ENCODE data around the gene HMBS. TPM values are rescaled to one million over a fixed set of nuclear protein-coding genes. Genes with fewer than 3 reads are reported as not detected.

HMBS gene
- total RNA-seq, 5 donors from 2014 or later (not counting 1 experiment from before 2014, with no cell fraction given) = 6.7 to 17.8 (median 12.3) TPM

DNA sequence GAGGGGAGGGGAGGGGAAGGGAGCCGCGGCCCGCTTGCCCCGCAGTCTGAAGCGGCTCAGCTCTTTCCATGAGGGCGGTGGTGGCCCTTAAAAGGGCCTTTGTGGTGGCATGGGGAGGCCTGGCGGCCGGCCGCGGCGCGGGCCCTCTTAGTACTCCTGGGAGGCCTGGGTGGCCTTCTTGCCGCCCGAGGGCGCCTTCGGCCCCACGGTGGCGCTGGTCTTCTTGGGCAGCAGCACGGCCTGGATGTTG is 10.1 kb downstream of the HMBS start:
- peaks cover 34% of the 10 kb centered on the region for H3K36me3 Mint-ChIP-seq
- ATAC-seq (replicated peaks in 1 of 4) (peak; percentile 43 to 59 (median 52)), DNase-seq (peak in 3 of 35 experiments; percentile 27 to 75 (median 37))
- H3K27me3 Mint-ChIP-seq = no peaks in the 10 kb centered on the region
- CTCF ChIA-PET = interaction anchor here (0.9 to 1.7 kb wide), 4 partner anchors 10 to 102 kb away, joined by 3 to 7 read pairs (median 5); partner anchors contain the start of genes C2CD2L (in 1 of the 2), HINFP (in 1 of the 2) and HMBS (in 1 of the 2)
- H3K27ac ChIP-seq (ENCODE audit: low read length) = peak overlapping the region; percentile 46
- H3K9me3 ChIP-seq = no peaks in the 10 kb centered on the region
- H3K36me3 ChIP-seq (ENCODE audit: control insufficient read depth in 2 of 2, extremely low read depth in 1 of 2, insufficient read depth in 1 of 2, low read length in 1 of 2) = peaks cover 0 to 28% of the 10 kb centered on the region in 2 donors
- H3K4me1 Mint-ChIP-seq = peaks cover 33% of the 10 kb centered on the region in 3 donors
- H3K4me3 Mint-ChIP-seq = peak overlapping the region; percentile 88 to 98 (median 92)
- peak overlapping the region; percentile 73 to 95 for H3K4me3 ChIP-seq (ENCODE audit: control insufficient read depth in 1 of 2, extremely low read depth in 1 of 2, low read length in 1 of 2)
- H3K4me1 ChIP-seq (ENCODE audit: control insufficient read depth in 1 of 2, extremely low read depth in 1 of 2, insufficient read depth in 2 of 2, low read length in 2 of 2) = peaks cover 7 to 29% of the 10 kb centered on the region in 2 experiments
- H3K9me3 Mint-ChIP-seq = no peaks in the 10 kb centered on the region
- POLR2A ChIA-PET = interaction anchor here (0.5 to 2.0 kb wide), 14 partner anchors 8 to 165 kb away, joined by 3 to 15 read pairs (median 4); partner anchors contain the start of genes C2CD2L (in 2 of the 2), VPS11 (in 2 of the 2), HINFP (in 1 of the 2) and HMBS (in 1 of the 2)
- under 1% methylated on average over 19 of the region's 19 CpGs for WGBS (ENCODE audit: insufficient coverage)
- H3K27ac Mint-ChIP-seq = peak overlapping the region; percentile 90 to 93
- H3K27me3 ChIP-seq (replicated peaks in 1 of 2; ENCODE audit: control insufficient read depth in 2 of 2, extremely low read depth in 1 of 2, insufficient read depth in 2 of 2, low read length in 1 of 2) = no peaks in the 10 kb centered on the region

DNA sequence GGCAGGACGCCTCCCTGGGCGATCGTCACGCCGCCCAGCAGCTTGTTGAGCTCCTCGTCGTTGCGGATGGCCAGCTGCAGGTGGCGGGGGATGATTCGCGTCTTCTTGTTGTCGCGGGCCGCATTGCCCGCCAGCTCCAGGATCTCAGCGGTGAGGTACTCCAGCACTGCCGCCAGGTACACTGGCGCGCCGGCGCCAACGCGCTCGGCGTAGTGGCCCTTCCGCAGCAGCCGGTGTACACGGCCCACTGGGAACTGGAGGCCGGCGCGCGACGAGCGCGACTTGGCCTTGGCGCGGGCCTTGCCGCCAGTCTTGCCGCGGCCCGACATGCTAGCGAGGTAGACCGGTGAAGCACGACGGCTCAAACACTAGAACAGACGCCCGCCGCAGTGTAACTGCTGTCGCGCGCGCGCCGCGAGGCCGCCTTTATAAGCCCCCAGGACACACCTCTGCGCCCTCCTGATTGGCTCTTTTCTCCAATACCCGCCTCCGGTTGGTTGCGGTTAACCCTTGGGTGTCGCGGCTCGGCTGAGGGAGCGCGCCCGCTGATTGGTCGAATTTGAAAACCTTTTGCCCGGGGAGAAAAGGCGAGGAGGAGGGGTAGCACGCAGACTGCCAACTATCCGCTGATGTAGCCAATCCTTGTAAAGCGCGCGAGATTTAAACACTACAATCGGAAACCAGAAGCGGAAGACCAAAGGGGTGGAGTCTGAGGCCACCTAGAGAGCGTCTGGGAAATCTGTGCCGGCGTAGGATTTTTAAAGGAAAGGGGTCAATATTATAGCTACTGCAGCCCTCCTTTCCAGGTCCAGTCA is 10.6 kb downstream of the HMBS start:
- DNase-seq (peak; percentile 97 to 100 (median 99)), ATAC-seq (replicated peaks in 1 of 4) (peak; percentile 85 to 90 (median 88))
- no peaks in the 10 kb centered on the region for H3K9me3 Mint-ChIP-seq
- peak overlapping the region; percentile 90 to 93 for H3K27ac Mint-ChIP-seq
- peaks cover 38 to 39% (median 38%) of the 10 kb centered on the region in 3 donors for H3K4me1 Mint-ChIP-seq
- peaks cover 28% of the 10 kb centered on the region for H3K36me3 Mint-ChIP-seq
- ChIA-PET POLR2A (interaction anchor here (0.6 to 2.0 kb wide), 12 partner anchors 9 to 220 kb away, joined by 3 to 15 read pairs (median 4); partner anchors contain the start of genes C2CD2L (in 2 of the 2), VPS11 (in 2 of the 2), HINFP (in 1 of the 2) and HMBS (in 1 of the 2)), CTCF (interaction anchor here (0.9 to 1.7 kb wide), 4 partner anchors 10 to 101 kb away, joined by 3 to 7 read pairs (median 5); partner anchors contain the start of genes C2CD2L (in 1 of the 2), HINFP (in 1 of the 2) and HMBS (in 1 of the 2))
- peaks cover 0 to 28% of the 10 kb centered on the region in 2 donors for H3K36me3 ChIP-seq (ENCODE audit: control insufficient read depth in 2 of 2, extremely low read depth in 1 of 2, insufficient read depth in 1 of 2, low read length in 1 of 2)
- WGBS (ENCODE audit: insufficient coverage) = under 1% methylated on average over 70 of the region's 79 CpGs
- H3K9me3 ChIP-seq = no peaks in the 10 kb centered on the region
- H3K4me1 ChIP-seq (ENCODE audit: control insufficient read depth in 1 of 2, extremely low read depth in 1 of 2, insufficient read depth in 2 of 2, low read length in 2 of 2) = peaks cover 9 to 32% of the 10 kb centered on the region in 2 experiments
- H3K27me3 Mint-ChIP-seq = no peaks in the 10 kb centered on the region
- H3K4me3 ChIP-seq (ENCODE audit: control insufficient read depth in 1 of 2, extremely low read depth in 1 of 2, low read length in 1 of 2) = peak overlapping the region; percentile 73 to 95
- no peaks in the 10 kb centered on the region for H3K27me3 ChIP-seq (replicated peaks in 1 of 2; ENCODE audit: control insufficient read depth in 2 of 2, extremely low read depth in 1 of 2, insufficient read depth in 2 of 2, low read length in 1 of 2)
- peak overlapping the region; percentile 46 for H3K27ac ChIP-seq (ENCODE audit: low read length)
- H3K4me3 Mint-ChIP-seq = peak overlapping the region; percentile 88 to 98 (median 92)

DNA sequence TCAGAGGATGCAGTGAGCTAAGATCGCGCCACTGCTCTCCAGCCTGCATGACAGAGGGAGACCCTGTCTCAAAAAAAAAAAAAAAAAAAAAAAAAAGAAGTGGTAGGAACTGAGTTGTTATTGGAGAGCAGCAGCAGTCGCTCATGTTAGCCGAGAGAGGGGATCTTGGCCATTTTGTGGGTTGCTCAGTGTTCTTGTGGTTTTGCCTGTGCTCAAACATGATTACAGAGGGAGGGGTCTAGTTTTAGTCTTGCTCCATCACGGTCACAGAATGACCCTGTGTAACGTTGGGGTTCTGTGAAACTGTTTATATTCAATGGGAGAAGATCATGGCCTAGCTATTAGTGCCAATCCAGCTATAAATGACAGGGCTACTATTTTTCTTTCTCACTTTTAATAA is 15.0 kb downstream of the HMBS start:
- 80% methylated on average over 1 of the region's 6 CpGs for WGBS (ENCODE audit: insufficient coverage)
- Mint-ChIP-seq H3K36me3 (peaks cover 23% of the 10 kb centered on the region), H3K9me3 (no peaks in the 10 kb centered on the region), H3K4me3 (peak overlapping the region; percentile 86 to 98 (median 97)), H3K27me3 (no peaks in the 10 kb centered on the region), H3K4me1 (peaks cover 46 to 55% (median 50%) of the 10 kb centered on the region in 3 donors), H3K27ac (no peak overlapping the region)
- ChIA-PET CTCF (interaction anchor here in 1 of 2 donors (0.6 to 1.3 kb wide), 3 partner anchors 7 to 239 kb away, joined by 4 to 5 read pairs (median 5); partner anchors contain the start of gene C2CD2L), POLR2A (interaction anchor here (0.6 to 0.7 kb wide), 2 partner anchors 12 to 555 kb away, joined by 3 to 5 read pairs; no protein-coding TSS in a partner anchor)
- no peaks in the 10 kb centered on the region for H3K27me3 ChIP-seq (replicated peaks in 1 of 2; ENCODE audit: control insufficient read depth in 2 of 2, extremely low read depth in 1 of 2, insufficient read depth in 2 of 2, low read length in 1 of 2)
- no peaks in the 10 kb centered on the region for H3K9me3 ChIP-seq
- ATAC-seq (replicated peaks in 1 of 4) (no peak), DNase-seq (no peak)
- H3K27ac ChIP-seq (ENCODE audit: low read length) = no peak overlapping the region
- H3K4me1 ChIP-seq (ENCODE audit: control insufficient read depth in 1 of 2, extremely low read depth in 1 of 2, insufficient read depth in 2 of 2, low read length in 2 of 2) = peaks cover 14 to 36% of the 10 kb centered on the region in 2 experiments
- peaks cover 0 to 25% of the 10 kb centered on the region in 2 donors for H3K36me3 ChIP-seq (ENCODE audit: control insufficient read depth in 2 of 2, extremely low read depth in 1 of 2, insufficient read depth in 1 of 2, low read length in 1 of 2)
- no peak overlapping the region for H3K4me3 ChIP-seq (ENCODE audit: control insufficient read depth in 1 of 2, extremely low read depth in 1 of 2, low read length in 1 of 2)

DNA sequence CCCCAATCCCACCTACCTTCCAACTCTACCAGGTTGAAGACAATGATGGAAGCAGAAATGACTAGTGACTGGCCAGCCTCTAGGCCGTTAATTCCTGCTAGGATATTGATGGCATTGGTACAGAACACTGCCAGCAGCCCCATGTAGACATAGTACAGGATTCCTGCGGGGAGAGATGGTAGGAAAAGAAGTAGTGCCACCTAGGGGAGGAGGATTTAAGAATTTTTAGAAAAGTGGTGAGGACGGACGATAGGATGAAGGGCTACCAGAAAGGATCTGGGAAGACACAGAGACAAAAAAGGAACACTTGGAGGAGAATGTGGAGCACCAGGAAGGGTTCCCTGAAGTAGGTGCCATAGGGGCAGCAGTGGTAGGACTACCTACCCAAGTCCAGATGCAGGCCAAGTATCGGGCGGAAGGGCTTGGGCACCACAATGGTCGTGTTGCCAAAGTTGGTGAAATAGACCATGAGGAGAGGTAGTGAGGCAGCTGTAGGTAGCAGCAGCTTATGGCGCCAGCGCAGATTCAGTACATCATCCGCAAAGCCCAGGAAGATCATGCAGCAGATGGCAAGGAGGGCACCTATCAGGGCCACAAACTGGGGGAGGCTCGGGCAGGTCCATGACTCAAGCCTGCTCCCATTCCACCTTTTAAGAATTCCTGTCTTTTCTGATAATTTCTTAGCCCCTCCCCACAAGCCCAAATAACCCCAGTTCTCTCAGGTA is 15.7 kb downstream of the HMBS start:
- ATAC-seq (replicated peaks in 1 of 4) (no peak), DNase-seq (peak in 1 of 35 experiments; percentile 30)
- ChIA-PET CTCF (interaction anchor here in 1 of 2 donors (0.8 kb wide), 1 partner anchor 15 kb away, joined by 4 read pairs; no protein-coding TSS in a partner anchor), POLR2A (interaction anchor here in 1 of 2 donors (1.0 kb wide), 1 partner anchor 14 kb away, joined by 5 read pairs; no protein-coding TSS in a partner anchor)
- H3K4me3 Mint-ChIP-seq = peak overlapping the region; percentile 86 to 98 (median 97)
- WGBS (ENCODE audit: insufficient coverage) = 45% methylated on average over 7 of the region's 11 CpGs
- peaks cover 23% of the 10 kb centered on the region for H3K36me3 Mint-ChIP-seq
- Histone ChIP-seq H3K4me3 (ENCODE audit: control insufficient read depth in 1 of 2, extremely low read depth in 1 of 2, low read length in 1 of 2) (peak overlapping the region in 1 of 2 donors; percentile 98), H3K9me3 (no peaks in the 10 kb centered on the region), H3K27me3 (replicated peaks in 1 of 2; ENCODE audit: control insufficient read depth in 2 of 2, extremely low read depth in 1 of 2, insufficient read depth in 2 of 2, low read length in 1 of 2) (no peaks in the 10 kb centered on the region), H3K27ac (ENCODE audit: low read length) (no peak overlapping the region), H3K4me1 (ENCODE audit: control insufficient read depth in 1 of 2, extremely low read depth in 1 of 2, insufficient read depth in 2 of 2, low read length in 2 of 2) (peaks cover 14 to 36% of the 10 kb centered on the region in 2 experiments), H3K36me3 (ENCODE audit: control insufficient read depth in 2 of 2, extremely low read depth in 1 of 2, insufficient read depth in 1 of 2, low read length in 1 of 2) (peaks cover 0 to 25% of the 10 kb centered on the region in 2 donors)
- H3K9me3 Mint-ChIP-seq = no peaks in the 10 kb centered on the region
- H3K27me3 Mint-ChIP-seq = no peaks in the 10 kb centered on the region
- peaks cover 41 to 58% (median 52%) of the 10 kb centered on the region in 3 donors for H3K4me1 Mint-ChIP-seq
- H3K27ac Mint-ChIP-seq = peak overlapping the region; percentile 45 to 68

DNA sequence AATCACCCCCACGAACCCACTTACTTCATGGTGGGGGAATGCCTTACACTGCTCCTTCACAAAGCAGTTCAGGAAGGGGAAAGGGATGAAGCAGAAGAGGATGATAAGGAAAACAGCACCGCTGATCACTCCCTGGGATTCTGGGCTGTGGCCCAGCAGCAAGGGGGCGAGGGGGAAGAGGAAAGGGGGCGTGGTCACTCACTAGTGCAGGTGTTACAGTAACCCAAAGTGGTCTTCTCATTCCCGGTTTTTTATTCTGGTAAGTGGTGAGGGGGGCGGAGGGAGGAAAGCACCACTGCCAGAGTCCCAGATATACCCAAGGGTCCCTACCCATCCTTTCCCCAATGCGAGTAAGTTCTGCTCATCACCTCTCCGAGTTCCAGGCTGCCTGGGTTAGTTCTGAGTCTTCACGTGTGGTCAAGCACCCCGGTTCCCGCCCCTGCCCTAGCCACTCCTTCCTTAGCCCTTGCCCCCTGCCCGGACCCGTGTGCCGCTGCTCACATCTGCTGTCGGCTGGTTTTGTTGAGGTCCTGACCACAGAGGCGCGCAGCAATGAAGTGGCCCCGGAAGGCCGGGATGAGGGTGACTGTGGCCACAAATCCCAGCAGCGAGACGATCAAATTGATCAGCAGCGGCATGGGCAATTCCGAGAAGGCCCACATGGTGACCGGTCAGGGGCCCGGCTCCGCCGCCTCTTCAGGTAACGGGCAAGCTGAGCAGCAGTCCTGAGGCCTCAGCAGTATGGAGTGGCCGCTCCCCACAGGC is 16.5 kb downstream of the HMBS start:
- H3K4me1 Mint-ChIP-seq = peaks cover 37 to 51% (median 45%) of the 10 kb centered on the region in 3 donors
- peaks cover 0 to 25% of the 10 kb centered on the region in 2 donors for H3K36me3 ChIP-seq (ENCODE audit: control insufficient read depth in 2 of 2, extremely low read depth in 1 of 2, insufficient read depth in 1 of 2, low read length in 1 of 2)
- WGBS (ENCODE audit: insufficient coverage) = under 1% methylated on average over 24 of the region's 29 CpGs
- H3K4me3 ChIP-seq (ENCODE audit: control insufficient read depth in 1 of 2, extremely low read depth in 1 of 2, low read length in 1 of 2) = peak overlapping the region; percentile 83 to 98
- peak overlapping the region; percentile 87 for H3K27ac ChIP-seq (ENCODE audit: low read length)
- peak overlapping the region; percentile 86 to 98 (median 97) for H3K4me3 Mint-ChIP-seq
- H3K9me3 Mint-ChIP-seq = no peaks in the 10 kb centered on the region
- DNase-seq (no peak), ATAC-seq (replicated peaks in 1 of 4) (peak in 3 of 4 experiments; percentile 4 to 9 (median 6))
- CTCF ChIA-PET = interaction anchor here (0.6 to 1.5 kb wide), 11 partner anchors 9 to 243 kb away, joined by 3 to 24 read pairs (median 4); partner anchors contain the start of genes VPS11 (in 2 of the 2), CBL (in 1 of the 2), HINFP (in 1 of the 2) and HMBS (in 1 of the 2)
- no peaks in the 10 kb centered on the region for H3K27me3 ChIP-seq (replicated peaks in 1 of 2; ENCODE audit: control insufficient read depth in 2 of 2, extremely low read depth in 1 of 2, insufficient read depth in 2 of 2, low read length in 1 of 2)
- H3K36me3 Mint-ChIP-seq = peaks cover 23% of the 10 kb centered on the region
- peaks cover 12 to 29% of the 10 kb centered on the region in 2 experiments for H3K4me1 ChIP-seq (ENCODE audit: control insufficient read depth in 1 of 2, extremely low read depth in 1 of 2, insufficient read depth in 2 of 2, low read length in 2 of 2)
- no peaks in the 10 kb centered on the region for H3K9me3 ChIP-seq
- H3K27ac Mint-ChIP-seq = peak overlapping the region; percentile 99 to 100
- POLR2A ChIA-PET = interaction anchor here (0.6 to 1.5 kb wide), 5 partner anchors 8 to 849 kb away, joined by 3 to 17 read pairs (median 6); partner anchors contain the start of genes HMBS (in 1 of the 2) and VPS11 (in 1 of the 2)
- no peaks in the 10 kb centered on the region for H3K27me3 Mint-ChIP-seq
